ENCODE data around the gene SULT1A2.
"Not testable (repeated sequence)": the region's sequence is repeated elsewhere in the genome, so short reads cannot be mapped to it uniquely, and the experiment has no call there.

SULT1A2 gene

DNA sequence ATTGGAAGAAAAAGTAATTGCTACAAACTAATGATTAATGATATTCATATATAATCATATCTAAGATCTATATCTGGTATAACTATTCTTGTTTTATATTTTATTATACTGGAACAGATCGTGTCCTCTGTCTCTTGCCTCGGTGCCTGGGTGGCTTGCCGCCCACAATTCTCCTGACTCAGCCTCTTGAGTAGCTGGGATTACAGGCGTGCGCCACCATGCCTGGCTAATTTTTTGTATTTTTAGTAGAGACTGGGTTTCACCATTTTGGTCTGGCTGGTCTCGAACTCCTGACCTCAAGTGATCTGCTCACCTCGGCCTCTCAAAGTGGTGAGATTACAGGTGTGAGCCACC, 19.4 kb upstream of the SULT1A2 start:
- not testable (repeated sequence) for H3K9ac ChIP-seq (ENCODE audit: low read length); H3K27me3 ChIP-seq (ENCODE audit: control insufficient read depth, insufficient read depth, low read length); H3K27ac ChIP-seq (ENCODE audit: low read depth, low read length); H3K36me3 ChIP-seq (ENCODE audit: control insufficient read depth, insufficient read depth, low read length); H3K4me3 ChIP-seq (ENCODE audit: low read length); H3K4me1 ChIP-seq (ENCODE audit: control insufficient read depth, insufficient read depth, low read length)

DNA sequence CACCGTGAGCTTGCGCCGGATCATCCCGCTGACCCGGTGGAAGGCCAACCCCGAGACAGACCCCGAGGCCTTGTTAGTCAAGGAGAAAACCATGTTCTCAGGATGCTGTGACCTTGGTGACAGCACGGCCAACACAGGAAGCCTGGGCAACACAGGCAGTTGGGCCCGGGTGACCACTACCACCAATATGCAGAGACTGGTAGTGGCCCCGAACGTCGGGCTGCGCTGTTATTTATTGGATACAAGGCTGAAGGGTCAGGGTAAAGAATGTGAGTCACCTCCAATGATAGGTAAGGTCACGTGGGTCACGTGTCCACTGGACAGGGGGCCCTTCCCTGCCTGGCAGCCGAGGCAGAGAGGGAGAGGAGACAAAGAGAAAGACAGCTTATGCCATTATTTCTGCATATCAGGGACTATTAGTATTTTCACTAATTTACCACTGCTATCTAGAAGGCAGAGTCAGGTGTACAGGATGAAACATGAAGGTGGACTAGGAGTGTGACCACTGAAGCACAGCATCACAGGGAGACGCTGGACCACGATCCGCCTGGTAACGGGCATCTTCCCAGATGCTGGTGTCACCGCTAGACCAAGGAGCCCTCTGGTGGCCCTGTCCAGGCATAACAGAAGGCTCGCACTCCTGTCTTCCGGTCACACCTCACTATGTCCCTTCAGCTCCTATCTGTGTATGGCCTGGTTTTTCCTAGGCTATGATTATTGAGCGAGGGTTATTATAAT, 18.8 kb upstream of the SULT1A2 start:
- H3K36me3 ChIP-seq (ENCODE audit: control insufficient read depth, insufficient read depth, low read length); H3K27ac ChIP-seq (ENCODE audit: low read depth, low read length); H3K4me1 ChIP-seq (ENCODE audit: control insufficient read depth, insufficient read depth, low read length); H3K9ac ChIP-seq (ENCODE audit: low read length); H3K27me3 ChIP-seq (ENCODE audit: control insufficient read depth, insufficient read depth, low read length); H3K4me3 ChIP-seq (ENCODE audit: low read length): not testable (repeated sequence)

DNA sequence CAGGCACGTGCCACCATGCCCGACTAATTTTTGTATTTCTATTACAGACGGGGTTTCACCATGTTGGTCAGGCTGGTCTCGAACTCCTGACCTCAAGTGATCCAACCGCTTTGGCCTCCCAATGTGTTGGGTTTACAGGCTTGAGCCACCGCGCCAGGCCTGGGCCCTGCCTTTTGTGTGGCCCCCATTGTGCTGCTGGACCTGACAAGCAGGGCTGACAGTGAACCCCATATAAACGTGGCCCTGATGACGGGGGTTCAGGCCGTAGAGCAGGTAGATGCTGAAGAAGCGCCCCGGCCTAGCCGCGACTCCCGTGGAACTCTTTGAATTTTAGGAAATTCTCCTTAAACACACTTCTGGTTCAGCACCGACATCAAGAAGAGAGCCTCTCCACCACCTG, 17.7 kb upstream of the SULT1A2 start:
- H3K4me3 ChIP-seq (ENCODE audit: low read length); H3K4me1 ChIP-seq (ENCODE audit: control insufficient read depth, insufficient read depth, low read length); H3K9ac ChIP-seq (ENCODE audit: low read length); H3K27me3 ChIP-seq (ENCODE audit: control insufficient read depth, insufficient read depth, low read length); H3K27ac ChIP-seq (ENCODE audit: low read depth, low read length); H3K36me3 ChIP-seq (ENCODE audit: control insufficient read depth, insufficient read depth, low read length): not testable (repeated sequence)

DNA sequence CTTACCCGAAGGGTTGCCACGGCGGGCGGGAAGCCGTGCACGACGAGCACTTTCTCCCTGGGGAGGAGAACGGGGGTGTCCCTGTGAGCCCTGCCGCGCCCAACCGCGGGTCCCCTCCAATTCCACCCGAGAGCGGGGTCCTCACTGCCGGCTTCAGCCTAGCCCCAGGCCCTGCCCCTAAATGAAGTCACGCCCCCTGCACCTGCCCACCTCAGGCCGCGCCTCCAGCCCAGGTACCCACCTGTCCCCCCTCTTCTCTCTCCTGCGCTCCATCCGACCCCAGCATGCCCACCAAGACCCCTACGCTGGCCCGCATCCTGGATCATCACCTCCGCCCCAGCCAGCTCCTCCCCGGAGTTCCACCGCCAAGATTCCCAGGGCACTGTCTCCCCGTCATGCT, 17.1 kb upstream of the SULT1A2 start:
- not testable (repeated sequence) for H3K4me1 ChIP-seq (ENCODE audit: control insufficient read depth, insufficient read depth, low read length); H3K27ac ChIP-seq (ENCODE audit: low read depth, low read length); H3K9ac ChIP-seq (ENCODE audit: low read length); H3K27me3 ChIP-seq (ENCODE audit: control insufficient read depth, insufficient read depth, low read length); H3K4me3 ChIP-seq (ENCODE audit: low read length); H3K36me3 ChIP-seq (ENCODE audit: control insufficient read depth, insufficient read depth, low read length)

DNA sequence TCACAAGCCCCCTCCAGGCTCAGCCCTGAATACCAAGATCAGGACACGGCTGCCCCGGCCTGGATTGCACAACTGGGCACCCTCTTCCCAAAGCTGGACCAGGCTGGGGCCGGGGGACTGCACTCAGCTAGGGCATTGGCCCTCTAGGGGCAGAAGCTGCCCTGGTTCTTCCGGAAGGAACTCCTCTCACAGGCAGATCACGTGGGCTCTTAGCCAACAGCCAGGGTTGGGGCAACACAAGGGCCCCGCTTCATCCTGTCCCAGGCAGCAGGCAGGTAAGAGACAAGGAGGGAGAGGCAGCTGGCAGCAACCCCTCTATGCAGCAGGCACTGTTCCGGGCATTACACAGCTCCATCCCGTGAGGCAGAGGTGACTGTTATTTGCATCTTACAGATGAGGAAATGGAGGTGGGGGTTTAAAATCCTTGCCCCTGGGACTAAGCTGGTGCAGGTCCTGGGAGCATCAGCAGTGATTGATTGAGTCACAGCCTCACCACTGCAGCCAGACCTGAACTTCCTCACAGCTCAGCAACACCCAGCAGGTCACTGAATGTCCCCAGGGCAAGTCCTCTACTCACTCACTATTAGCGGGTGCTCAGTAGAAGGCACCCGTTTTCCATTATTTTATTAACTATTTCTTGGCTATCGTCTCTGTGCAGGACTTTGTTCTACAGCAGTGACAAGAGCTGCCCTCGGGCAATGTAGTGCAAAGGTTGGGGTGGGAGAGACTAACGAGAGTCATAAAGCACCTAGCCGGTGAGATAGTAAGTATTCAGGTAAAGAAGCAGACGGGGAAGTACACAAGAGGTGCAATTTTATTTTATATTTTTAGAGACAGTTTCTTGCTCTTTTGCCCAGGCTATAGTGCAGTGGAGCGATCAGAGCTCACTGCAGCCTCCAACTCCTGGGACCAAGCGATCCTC, 15.8 kb upstream of the SULT1A2 start:
- H3K27ac ChIP-seq (ENCODE audit: low read depth, low read length); H3K27me3 ChIP-seq (ENCODE audit: control insufficient read depth, insufficient read depth, low read length); H3K4me3 ChIP-seq (ENCODE audit: low read length); H3K36me3 ChIP-seq (ENCODE audit: control insufficient read depth, insufficient read depth, low read length); H3K4me1 ChIP-seq (ENCODE audit: control insufficient read depth, insufficient read depth, low read length); H3K9ac ChIP-seq (ENCODE audit: low read length): not testable (repeated sequence)

DNA sequence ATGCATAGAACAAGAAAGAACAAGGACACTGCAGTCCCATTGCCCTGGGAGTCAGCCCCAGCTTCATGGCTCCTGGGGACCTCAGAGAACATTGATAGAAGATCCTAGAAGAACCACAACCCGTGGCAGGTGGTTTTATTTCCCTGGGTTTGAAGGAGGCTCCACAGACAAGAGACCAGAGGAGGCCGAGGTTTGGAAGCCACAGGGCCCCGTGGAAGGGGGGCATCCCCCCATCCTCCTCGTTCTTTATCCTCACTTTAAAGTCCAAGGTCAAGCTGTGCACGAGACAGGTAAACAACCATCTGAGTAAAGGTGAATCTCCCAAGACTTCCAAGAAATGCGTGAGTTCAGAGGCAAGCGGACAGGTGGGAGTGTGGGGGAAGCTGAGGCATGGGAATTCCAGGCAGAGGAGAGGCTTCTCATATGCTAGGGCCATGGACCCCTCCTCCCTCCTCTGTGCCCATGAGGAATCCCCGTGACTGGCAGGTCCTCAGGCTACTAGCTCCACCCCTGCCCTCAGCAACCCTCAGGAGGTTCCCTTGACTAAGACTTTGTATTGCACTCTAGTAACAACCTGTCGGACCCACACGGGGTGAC, 13.8 kb upstream of the SULT1A2 start:
- no peak overlapping the region for H3K27ac ChIP-seq (ENCODE audit: low read depth, low read length)

DNA sequence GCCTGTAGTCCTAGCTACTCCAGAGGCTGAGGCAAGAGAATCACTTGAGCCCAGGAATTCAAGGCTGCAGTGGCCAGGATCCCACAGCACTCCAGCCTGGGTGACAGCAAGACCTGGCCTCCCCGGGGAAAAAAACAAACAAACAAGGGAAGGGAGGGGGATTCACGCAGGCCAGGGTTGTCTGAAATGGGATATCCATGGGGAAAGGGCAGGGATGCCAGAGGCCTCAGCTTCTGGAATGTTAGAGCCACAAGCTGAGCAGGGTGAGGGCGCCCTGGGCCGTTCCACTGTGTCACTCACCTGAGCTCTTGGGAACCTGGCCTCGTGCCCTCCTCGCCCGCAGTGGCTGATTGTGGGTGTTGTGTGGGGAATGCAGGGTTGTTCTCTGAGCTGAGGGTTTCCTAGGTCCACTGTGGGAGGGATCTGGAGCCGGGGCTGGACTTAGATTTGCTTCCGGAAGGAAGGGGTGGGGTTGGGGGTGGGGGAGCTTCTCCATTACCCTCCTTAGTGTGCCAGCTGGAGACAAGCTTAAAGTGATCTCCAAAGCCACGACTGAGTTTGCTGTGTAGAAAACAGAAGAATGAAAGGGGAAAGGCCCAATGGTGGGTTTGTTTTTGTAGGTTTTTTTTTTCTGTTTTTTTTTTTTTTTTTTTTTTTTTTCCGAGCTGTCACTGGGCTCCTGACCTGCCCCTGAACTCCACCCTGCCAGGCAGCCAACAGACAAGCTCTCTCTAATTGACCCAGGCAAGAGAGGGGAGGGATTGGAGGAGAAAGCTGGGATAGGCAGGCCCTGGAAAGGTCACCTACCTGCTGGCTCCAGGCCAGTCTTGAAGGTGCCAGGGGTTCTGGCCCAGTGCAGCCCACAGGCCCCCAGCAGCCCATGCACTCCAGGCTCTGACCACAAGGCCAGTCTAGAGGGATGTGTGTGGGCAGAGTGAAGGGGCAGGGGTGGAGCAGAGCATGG, 13.1 kb upstream of the SULT1A2 start, which contains the start of gene SULT1A1:
SULT1A1 (minus strand) TSS at position 414 of the 964 bp plus-strand sequence. CDS start 1,189 bp downstream, outside the sequence.
- Histone ChIP-seq H3K9ac (ENCODE audit: low read length) (no peak within 1 kb of the TSS), H3K27ac (ENCODE audit: low read depth, low read length) (no peak within 1 kb of the TSS)

More for the DNA sequence above, 13.8 kb upstream of the SULT1A2 start:
- H3K27me3 ChIP-seq (ENCODE audit: control insufficient read depth, insufficient read depth, low read length): no peaks in the 10 kb centered on the region
- H3K4me1 ChIP-seq (ENCODE audit: control insufficient read depth, insufficient read depth, low read length): no peaks in the 10 kb centered on the region
- H3K9ac ChIP-seq (ENCODE audit: low read length): no peak overlapping the region
- no peak overlapping the region for H3K4me3 ChIP-seq (ENCODE audit: low read length)
- no peaks in the 10 kb centered on the region for H3K36me3 ChIP-seq (ENCODE audit: control insufficient read depth, insufficient read depth, low read length)

DNA sequence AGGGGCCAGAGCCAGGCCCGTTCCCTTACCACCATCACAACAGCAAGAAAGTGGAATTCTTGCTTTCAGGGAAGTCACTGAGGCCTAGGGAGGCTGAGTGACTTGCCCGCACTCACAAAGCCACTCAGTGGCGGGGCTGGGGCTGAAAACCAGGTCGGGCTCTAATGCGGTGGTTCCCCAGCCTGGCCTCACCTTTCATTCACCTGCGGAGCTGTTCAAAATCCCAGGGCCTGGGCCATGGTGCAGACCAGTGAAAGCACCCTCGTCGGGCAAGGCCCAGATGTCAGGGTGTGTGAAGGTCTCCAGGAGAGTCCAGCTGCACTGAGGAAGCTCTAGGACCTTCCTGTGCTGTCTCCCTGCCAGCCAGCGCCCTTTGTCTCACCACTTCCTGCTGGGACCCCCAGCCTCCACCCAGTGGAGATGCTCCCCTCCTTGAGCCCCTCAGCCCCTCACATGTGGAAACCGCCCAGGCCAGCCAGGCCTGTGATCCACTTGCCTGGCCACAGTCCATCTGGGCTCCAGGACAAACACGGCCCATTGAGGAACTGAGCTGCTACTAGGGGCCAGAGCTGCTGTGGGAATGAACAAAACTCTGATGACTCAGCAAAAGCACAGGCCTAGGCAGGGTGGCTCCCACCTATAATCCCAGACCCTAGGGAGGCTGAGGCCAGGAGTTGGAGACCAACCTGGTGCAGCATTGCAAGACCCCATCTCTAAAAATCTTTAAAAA, 12.2 kb upstream of the SULT1A2 start:
- H3K27me3 ChIP-seq (ENCODE audit: control insufficient read depth, insufficient read depth, low read length); H3K36me3 ChIP-seq (ENCODE audit: control insufficient read depth, insufficient read depth, low read length); H3K4me1 ChIP-seq (ENCODE audit: control insufficient read depth, insufficient read depth, low read length); H3K27ac ChIP-seq (ENCODE audit: low read depth, low read length); H3K9ac ChIP-seq (ENCODE audit: low read length): not testable (repeated sequence)
- peak overlapping the region; percentile 52 for H3K4me3 ChIP-seq (ENCODE audit: low read length)

More for the DNA sequence above, 13.1 kb upstream of the SULT1A2 start, which contains the start of gene SULT1A1:
- no peaks in the 10 kb centered on the region for H3K4me1 ChIP-seq (ENCODE audit: control insufficient read depth, insufficient read depth, low read length)
- peak within 1 kb of the TSS; percentile 52 for H3K4me3 ChIP-seq (ENCODE audit: low read length)
- H3K36me3 ChIP-seq (ENCODE audit: control insufficient read depth, insufficient read depth, low read length): no peaks in the 10 kb centered on the region
- H3K27me3 ChIP-seq (ENCODE audit: control insufficient read depth, insufficient read depth, low read length): no peaks in the 10 kb centered on the region

DNA sequence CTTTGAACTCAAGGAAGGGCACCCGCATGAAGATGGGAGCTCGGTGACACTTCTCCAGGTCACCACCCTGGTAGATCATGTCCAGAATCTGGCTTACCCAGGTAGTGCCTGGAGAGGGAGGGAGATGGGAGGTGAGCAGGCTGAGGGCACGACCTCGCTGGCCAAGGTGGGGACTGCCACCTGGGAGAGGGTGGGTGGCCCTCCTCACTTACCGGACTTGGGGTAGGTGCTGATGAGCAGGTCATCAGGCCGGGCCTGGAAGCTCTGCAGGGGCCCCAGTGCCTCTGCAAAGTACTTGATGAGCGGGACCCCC, 11.6 kb upstream of the SULT1A2 start:
- not testable (repeated sequence) for H3K27me3 ChIP-seq (ENCODE audit: control insufficient read depth, insufficient read depth, low read length); H3K9ac ChIP-seq (ENCODE audit: low read length); H3K4me1 ChIP-seq (ENCODE audit: control insufficient read depth, insufficient read depth, low read length); H3K27ac ChIP-seq (ENCODE audit: low read depth, low read length); H3K4me3 ChIP-seq (ENCODE audit: low read length); H3K36me3 ChIP-seq (ENCODE audit: control insufficient read depth, insufficient read depth, low read length)

DNA sequence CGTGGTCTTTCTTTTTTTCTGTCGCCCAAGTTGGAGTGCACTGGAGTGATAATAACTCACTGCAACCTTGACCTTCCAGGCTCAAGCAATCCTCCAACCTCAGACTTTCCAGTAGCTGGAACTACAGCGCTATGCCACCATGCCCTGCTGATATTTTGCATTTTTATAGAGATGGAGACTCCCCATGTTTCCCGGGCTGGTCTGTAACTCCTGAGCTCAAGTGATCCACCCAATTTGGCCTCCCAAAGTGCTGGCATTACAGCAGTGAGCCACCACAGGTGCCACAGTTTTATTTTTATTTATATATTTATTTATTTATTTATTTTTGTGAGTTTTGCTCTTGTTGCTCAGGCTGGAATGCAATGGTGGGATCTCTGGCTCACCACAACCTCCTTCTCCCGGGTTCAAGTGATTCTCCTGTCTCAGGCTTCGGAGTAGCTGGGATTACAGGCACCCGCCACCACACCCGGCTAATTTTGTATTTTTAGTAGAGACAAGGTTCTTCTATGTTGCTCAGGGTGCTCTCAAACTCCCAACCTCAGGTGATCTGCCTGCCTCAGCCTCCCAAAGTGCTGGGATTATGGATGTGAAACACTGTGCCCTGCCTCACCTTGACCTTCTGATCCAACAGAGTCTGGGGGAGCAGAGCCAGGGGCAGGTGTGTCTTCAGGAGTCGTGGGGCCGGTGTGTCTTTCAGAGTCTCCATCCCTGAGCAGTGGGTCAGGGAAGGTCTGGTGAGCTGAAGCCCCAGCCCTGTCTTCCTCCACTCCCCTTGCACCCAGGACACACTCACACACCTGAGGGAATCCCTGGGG, 11.0 kb upstream of the SULT1A2 start:
- not testable (repeated sequence) for H3K36me3 ChIP-seq (ENCODE audit: control insufficient read depth, insufficient read depth, low read length); H3K27me3 ChIP-seq (ENCODE audit: control insufficient read depth, insufficient read depth, low read length); H3K4me3 ChIP-seq (ENCODE audit: low read length); H3K4me1 ChIP-seq (ENCODE audit: control insufficient read depth, insufficient read depth, low read length); H3K9ac ChIP-seq (ENCODE audit: low read length); H3K27ac ChIP-seq (ENCODE audit: low read depth, low read length)

DNA sequence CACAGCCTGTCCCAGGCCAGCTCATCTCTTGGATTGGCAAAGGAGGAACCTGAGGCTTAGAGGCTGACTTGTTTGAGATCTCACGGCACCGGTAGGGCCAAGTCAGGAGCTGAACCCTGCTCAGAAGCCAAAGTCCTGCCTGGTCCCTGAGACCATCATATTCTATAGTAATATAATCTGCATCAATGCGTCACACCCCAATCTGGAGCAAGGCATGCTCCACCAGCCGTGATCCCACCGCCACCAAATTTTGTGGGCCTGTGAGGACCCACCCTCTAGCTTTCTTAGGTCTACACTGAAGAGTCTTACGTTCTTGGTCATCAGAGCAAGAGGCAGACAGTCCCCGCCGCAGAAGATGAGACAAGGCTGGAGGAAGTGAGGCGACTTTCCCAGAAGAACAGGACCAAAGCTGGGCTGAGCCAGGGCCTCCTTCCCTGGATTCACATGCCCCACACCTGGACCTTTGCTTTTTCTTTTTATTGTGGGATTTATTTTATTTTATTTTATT, 10.3 kb upstream of the SULT1A2 start:
- H3K27ac ChIP-seq (ENCODE audit: low read depth, low read length): no peak overlapping the region
- H3K4me3 ChIP-seq (ENCODE audit: low read length): no peak overlapping the region
- no peaks in the 10 kb centered on the region for H3K27me3 ChIP-seq (ENCODE audit: control insufficient read depth, insufficient read depth, low read length)
- no peaks in the 10 kb centered on the region for H3K36me3 ChIP-seq (ENCODE audit: control insufficient read depth, insufficient read depth, low read length)
- H3K9ac ChIP-seq (ENCODE audit: low read length): no peak overlapping the region
- no peaks in the 10 kb centered on the region for H3K4me1 ChIP-seq (ENCODE audit: control insufficient read depth, insufficient read depth, low read length)
